GM21526 (cell line): ENCODE results near the gene EXOSC5.
"Not testable (repeated sequence)": the region's sequence is repeated elsewhere in the genome, so short reads cannot be mapped to it uniquely, and the experiment has no call there.

Source experiments
- ATAC-seq: cut with Tn5 transposase; IDR thresholded peaks from one replicate; pipeline ENCODE4 v1.9.1; 2021; ENCODE audit warnings: moderate library complexity; ENCODE audit not compliant: unreplicated experiment, low FRiP score

Gene EXOSC5

DNA sequence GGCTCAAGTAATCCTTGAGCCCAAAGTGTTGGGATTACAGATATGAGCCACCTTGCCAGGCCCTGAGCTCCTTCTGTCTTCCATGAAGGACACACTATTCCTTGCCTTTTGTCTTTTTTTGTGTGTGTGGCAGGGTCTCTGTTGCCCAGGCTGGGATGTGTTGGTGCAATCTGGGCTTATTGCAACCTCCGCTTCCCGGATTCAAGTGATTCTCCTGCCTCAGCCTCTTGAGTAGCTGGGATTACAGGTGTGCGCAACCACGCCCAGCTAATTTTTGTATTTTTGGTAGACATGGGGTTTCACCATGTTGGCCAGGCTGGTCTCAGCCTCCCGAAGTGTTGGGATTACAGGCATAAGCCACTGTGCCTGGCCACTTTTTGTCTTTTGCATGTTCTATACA is 11.7 kb upstream of the EXOSC5 start:
- ATAC-seq = not testable (repeated sequence)

- ATAC-seq = no peak
These were observed 11.1 kb upstream of the EXOSC5 start for GRCh38 chr19:41408256-41408655.

DNA sequence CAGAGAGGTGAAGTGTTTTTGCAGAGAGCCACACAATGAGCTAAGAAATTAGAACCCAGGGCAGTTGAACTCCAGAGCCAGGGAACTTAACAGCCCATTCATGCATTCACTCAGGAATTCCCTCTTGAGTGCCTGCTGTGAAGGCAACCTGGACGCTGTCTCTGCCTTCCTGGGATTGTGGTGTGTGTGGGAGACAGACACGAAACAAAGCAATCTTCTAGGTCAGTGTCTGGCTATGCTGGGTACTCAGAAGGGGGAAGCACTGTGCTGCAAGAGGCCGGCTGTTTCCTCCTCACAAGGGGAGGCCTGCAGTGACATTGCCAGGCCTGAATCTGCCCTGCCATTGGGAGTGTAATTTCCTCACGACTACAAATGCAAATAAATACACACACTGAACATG is 10.1 kb upstream of the EXOSC5 start:
- ATAC-seq = no peak

GRCh38 chr19:41405776-41406175 is 8.6 kb upstream of the EXOSC5 start:
- no peak for ATAC-seq

DNA sequence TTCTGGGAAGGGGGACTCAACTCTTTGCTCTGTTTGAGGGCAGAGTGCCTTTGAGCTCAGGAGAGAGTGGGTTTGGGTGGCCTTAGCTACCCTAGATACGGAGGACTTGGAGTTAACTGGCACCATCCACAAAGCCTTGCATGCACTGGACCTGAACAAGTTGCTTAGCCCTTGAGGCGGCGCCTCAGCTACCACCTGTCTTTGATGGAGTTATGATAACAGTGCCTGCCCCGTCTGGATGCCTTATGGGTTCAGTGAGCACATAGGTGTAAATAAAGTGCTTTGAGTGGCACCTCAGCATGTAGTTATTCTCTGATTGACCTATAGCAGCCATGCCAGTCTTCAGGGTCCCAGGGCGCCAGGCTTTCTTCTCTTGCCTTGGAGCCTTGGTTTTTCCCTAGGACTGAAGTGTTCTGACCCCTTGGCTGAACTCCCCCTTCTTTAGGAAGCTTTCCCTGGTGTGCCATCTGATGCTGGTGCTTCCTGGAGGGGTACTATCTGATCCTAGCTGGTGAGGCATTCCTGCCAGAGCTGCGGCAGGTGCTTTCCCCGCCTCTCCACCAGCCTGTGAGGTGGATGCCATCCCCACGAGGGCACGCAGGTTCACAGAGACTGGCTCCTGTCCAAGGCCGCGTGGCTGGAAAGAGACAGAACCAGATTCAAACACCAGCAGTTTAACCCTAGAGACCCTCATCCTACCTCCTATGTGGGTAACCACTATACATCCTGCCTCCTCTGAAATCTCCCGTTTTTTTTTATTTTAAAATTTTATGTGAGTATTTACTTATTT is 6.2 kb upstream of the EXOSC5 start:
- ATAC-seq = no peak

DNA sequence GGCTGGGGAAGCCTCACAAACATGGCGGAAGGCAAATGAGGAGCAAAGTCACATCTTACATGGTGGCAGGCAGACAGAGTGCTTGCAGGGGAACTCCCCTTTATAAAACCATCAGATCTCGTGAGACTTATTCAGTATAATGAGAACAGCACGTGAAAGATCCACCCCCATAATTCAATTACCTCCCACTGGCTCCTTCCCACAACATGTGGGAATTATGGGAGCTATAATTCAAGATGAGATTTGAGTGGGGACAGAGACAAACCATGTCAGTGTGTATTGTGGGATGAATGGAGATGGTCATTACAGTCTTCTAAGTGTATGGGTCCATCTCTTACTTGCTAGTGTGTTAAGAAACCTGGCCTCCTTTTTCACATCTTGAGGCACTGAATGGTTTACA is 4.9 kb upstream of the EXOSC5 start:
- no peak for ATAC-seq

DNA sequence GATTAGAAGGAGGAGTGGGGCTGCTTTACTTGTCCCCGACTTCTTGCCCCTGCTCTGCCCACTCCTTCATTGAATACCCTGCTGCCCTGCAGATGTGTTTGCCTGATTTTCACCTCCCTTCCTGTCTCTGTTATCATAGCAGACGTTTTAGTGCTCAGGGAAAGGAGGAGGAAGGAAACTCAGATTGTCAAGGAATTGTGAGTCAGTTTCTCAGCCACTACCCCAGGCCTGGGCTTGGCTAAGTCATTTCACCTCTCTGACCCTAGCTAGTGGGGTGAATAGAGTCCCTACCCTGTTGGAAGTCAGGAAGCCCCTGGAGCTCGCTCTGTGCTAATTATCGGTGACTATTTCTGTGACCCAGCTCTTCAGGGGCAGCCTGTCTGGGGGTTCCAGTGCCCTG is 4.3 kb upstream of the EXOSC5 start:
- ATAC-seq = no peak

DNA sequence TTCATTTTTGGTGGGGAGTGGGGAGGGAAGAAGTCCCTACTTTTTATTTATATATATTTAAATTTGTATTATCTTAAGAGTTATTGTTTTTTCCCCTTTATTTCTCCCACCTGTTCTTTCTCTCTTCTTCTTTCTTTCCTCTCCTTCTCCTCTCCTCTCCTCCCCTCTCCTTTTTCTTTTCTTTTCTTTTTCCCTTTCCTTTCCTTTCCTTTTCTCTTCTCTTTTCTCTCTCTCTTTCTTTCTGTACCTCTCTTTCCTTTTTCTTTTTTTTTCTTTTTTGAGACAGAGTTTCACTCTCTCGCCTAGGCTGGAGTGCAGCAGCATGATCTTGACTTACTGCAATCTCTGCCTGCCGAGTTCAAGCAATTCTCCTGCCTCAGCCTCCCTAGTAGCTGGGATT is 2.4 kb upstream of the EXOSC5 start:
- no peak for ATAC-seq

- ATAC-seq = no peak
These were observed 1.9 kb upstream of the EXOSC5 start for GRCh38 chr19:41399091-41399490.

DNA sequence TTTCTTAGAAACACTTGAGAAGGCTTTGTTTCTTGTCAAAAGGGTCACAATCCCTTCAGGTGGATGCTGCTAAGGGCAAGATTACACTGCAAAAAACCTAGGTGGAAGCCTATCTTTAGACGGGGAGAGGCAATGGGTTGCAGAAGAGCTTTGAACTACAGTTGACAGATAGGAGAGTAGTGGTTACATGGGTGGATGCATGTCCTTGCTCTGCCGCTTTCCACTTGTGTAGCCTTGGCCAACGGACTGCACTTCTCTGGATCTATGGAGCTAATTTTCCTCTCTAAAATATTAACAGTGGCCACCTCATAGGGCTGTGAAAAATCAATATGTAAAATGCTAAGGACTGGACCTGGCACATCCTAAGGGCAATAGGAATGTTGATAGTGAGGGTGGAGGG is 1.4 kb upstream of the EXOSC5 start:
- no peak for ATAC-seq

- ATAC-seq = no peak
These were observed 875 bp upstream of the EXOSC5 start for GRCh38 chr19:41398050-41398418.

- no peak for ATAC-seq
These were observed 1.8 kb downstream of the EXOSC5 start for GRCh38 chr19:41395355-41395754.

DNA sequence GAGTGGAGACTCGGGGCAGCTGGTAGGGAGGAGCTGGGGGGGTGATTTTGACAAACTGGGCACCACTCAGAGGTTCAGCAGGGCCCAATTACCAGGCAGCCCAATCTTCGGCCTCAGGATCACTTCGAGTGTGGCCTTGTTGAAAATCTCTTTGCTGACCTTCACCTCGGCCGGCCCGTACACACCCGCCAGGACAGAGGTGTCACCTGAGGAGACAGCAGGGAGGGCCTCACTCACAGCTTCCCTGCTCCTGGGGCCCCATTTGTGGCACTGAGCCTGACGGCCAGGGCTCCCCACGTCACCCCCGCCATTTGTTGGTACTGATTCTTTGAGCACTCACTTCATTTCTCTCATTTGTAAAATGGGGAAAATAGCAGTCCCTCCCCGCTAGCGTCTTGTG is 4.4 kb downstream of the EXOSC5 start:
- no peak for ATAC-seq

DNA sequence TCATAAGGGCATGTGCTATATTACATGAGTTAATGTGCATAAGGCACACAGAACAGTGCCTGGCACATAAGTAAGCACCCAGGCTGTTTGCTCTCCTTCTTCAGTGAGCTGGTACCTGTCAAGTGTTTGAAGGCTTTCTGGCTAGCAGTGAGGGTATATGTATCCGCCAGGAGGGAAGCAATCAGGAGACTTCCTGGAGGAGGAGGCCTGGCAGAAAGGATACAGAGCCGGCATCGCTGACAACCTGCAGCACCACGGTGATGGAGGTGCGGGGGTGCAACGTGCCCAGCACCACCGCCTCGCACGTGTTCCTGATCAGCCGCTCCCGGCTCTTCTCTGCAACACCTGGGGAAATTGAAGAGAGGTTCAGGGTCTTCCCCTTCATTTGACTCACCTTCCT is 5.5 kb downstream of the EXOSC5 start:
- no peak for ATAC-seq

DNA sequence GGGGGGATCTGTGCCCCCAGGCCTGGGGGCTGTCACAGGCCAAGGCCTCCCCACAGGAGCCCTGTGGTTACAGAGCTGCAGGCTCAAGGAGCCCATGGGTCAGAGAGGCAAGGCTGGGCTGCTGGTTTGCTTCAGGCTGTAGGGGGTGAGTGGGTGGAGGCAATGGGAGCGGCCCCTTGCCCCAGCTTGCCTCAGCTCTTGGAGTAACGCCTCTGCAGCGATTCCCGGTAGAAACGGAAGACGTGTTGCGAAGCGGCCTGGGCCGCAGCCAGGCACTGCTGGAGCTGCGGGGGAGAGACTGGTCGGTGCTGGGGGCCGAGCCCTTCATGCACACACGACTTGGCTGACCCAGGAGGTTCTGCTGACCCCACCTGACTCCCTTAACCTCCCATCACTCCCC is 10.7 kb downstream of the EXOSC5 start:
- ATAC-seq = no peak

DNA sequence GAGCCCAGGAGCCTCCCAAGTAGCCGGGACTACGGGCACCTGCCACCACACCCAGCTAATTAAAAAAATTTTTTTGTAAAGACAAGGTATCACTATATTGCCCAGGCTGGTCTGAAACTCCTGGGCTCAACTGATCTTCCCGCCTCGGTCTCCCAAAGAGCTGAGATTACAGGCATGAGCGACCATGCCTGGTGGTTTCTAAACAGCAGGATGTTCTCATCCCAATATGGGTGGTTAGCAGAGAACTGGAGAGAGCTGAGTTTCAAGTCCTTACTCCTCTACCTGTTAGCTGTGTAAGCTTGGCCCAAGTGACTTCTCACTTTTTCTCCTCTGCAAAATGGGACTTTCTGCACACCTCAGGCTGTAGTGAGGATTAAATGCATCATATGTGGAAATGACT is 12.8 kb downstream of the EXOSC5 start:
- ATAC-seq = no peak

- not testable (repeated sequence) for ATAC-seq
These were observed 15.6 kb downstream of the EXOSC5 start for GRCh38 chr19:41381536-41381935.

GRCh38 chr19:41377977-41378709 is 19.0 kb downstream of the EXOSC5 start:
- ATAC-seq = no peak

DNA sequence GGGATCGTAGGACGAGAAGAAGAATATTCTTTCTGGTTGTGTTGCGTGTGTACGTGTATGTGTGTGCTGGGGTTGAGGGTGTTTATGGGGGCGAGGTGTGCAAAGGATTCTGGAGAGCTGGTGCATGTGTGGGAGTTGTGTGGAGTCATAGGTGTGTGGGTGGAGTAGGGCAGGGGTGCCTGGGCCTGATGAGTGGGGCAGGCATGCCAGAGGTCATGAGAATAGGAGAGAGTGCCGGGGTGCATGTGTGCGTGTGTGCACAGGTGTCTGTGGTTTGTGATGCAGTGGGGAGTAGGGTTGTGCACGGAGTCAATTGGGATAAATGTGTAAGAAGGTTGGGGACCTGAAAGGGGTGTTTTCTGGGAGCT is 20.2 kb downstream of the EXOSC5 start:
- ATAC-seq = no peak

DNA sequence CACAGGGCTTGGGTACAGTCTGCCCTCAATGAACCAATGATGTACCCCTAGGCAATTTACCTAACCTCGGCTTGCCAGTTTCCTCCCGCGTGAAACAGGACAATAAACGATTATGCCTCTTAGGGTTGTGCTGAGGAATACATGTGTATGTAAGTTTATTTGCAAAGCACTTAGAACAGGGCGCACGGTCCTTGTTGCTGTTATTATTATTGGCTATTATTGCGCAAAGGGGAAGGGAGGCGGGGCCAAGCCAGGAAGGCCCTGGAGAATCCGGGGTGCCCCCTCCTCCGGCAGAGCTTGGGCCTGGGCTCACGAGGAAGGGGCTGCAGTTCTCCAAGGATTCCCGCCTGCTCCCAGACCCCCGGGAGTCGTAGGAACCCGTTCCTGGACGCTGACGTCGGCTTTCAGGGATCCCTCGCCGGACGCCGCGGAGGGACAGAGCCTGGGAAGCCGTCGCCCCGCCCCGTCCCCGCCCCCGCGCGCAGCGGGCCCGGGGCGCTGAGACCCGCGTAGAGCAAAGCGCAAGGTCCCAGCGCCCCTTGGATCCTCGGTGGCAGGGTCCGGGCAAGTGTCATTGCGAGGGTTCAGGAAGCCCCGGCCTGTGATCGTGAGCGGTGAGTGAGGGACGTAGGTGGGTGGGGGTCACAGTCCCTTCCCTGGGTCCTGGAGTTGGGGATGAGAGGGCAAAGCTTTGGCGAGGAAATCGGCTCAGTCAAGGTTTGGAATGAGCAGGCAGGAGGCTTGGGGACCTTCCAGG is 20.7 kb downstream of the EXOSC5 start, which contains the start of gene TMEM91:
Gene TMEM91, plus strand, starts transcription at position 293 of the 757 bp plus-strand sequence. CDS start 1,777 bp downstream, outside the sequence.
- no peak for ATAC-seq

DNA sequence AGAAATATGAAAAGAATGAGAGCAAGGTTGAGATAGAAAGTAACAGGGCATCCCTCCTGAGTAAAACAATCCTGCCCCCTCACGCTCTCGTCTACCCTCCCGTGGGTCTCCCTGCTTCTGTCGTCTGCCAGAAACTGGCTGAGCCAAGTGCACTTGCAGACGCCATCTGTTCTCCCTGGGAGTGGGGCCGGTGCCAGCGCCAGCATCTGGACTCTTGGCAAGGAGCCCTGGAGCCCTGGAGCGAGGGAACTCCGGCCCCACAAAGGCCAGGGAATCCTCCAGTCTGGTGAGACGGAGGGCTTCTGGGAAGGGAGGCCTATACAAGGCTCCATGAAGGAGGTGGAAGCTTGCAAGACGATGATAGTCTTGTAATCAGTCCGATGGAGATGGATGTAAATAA is 23.2 kb downstream of the EXOSC5 start:
- no peak for ATAC-seq
